ENCODE results near the gene HOOK2.

The HOOK2 gene

DNA sequence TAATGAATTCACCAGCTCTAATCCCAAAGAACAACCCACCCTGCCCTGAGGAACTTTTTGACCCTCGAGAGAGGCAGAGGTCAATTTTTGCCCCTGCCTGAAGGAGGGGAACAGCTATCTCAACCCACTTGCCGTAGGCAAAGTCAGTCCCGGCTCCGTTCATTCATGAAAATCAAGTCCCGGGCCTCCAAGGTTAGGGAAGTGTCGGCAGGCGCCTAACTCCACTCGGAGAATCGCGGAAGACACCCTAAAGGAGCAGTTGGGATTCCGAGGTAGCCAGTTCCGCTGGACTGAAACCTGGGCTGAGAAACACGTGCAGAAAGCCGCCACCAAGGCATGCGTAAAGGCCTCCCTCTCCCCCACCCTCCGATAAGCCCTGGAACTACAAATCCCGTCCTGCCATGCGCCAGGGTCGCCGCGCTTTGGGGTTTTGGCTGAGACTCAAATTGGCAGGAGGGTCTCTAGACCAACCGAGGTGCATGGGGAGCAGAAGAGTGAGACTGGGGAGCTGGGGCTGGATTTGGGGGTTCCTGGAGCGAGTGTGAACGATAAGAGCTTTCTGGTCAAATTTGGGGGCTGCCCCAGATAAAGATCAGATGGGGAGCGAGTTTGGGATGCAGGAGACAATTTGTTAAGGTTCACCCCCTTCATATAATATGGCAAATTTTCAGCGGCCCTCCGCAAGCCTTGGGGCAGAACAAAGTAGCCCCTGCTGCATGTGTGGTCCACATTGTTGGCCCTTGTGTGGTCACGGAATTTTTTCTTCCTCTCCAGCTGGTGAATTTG, 51.5 kb downstream of the HOOK2 start, which contains the start of gene TNPO2:
Gene TNPO2, minus strand, starts transcription at position 292 of the 786 bp plus-strand sequence. CDS start 2,955 bp downstream, outside the sequence.
- Histone ChIP-seq H3K4me3 (replicated peaks; ENCODE audit: low read depth, low read length) (peak within 1 kb of the TSS; percentile 90), H3K36me3 (ENCODE audit: control insufficient read depth, insufficient read depth, low read length) (peaks cover 6% of the 10 kb centered on the region), H3K27me3 (replicated peaks; ENCODE audit: control insufficient read depth, insufficient read depth, low read length) (no peaks in the 10 kb centered on the region)
- TF ChIP-seq, protein P1, sequence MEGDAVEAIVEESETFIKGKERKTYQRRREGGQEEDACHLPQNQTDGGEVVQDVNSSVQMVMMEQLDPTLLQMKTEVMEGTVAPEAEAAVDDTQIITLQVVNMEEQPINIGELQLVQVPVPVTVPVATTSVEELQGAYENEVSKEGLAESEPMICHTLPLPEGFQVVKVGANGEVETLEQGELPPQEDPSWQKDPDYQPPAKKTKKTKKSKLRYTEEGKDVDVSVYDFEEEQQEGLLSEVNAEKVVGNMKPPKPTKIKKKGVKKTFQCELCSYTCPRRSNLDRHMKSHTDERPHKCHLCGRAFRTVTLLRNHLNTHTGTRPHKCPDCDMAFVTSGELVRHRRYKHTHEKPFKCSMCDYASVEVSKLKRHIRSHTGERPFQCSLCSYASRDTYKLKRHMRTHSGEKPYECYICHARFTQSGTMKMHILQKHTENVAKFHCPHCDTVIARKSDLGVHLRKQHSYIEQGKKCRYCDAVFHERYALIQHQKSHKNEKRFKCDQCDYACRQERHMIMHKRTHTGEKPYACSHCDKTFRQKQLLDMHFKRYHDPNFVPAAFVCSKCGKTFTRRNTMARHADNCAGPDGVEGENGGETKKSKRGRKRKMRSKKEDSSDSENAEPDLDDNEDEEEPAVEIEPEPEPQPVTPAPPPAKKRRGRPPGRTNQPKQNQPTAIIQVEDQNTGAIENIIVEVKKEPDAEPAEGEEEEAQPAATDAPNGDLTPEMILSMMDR (IDR thresholded peaks at IDR 0.05; ENCODE audit: insufficient read depth, low read length, poor library complexity, severe bottlenecking), result no peak
- DNase-seq (ENCODE audit: extremely low read depth, insufficient read length), result peak; percentile 74

DNA sequence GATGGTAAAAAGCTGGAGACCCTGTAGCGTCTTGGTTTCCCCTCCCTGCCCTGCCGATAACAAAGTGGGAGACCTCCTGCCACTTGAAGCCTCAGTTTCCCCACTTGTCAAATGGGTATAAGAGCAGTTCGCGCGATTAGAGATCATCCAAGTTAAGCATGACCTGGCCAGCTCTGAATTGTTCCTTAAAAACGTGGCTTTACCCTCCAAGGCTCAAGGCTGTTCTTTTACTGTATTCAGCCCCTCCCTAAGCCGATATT, 52.0 kb downstream of the HOOK2 start:
- Histone ChIP-seq H3K27me3 (replicated peaks; ENCODE audit: control insufficient read depth, insufficient read depth, low read length) (no peaks in the 10 kb centered on the region), H3K36me3 (ENCODE audit: control insufficient read depth, insufficient read depth, low read length) (peaks cover 6% of the 10 kb centered on the region), H3K4me3 (replicated peaks; ENCODE audit: low read depth, low read length) (peak overlapping the region; percentile 90)
- no peak for DNase-seq (ENCODE audit: extremely low read depth, insufficient read length)
- TF ChIP-seq, protein P1 (IDR thresholded peaks at IDR 0.05; ENCODE audit: insufficient read depth, low read length, poor library complexity, severe bottlenecking), result no peak

DNA sequence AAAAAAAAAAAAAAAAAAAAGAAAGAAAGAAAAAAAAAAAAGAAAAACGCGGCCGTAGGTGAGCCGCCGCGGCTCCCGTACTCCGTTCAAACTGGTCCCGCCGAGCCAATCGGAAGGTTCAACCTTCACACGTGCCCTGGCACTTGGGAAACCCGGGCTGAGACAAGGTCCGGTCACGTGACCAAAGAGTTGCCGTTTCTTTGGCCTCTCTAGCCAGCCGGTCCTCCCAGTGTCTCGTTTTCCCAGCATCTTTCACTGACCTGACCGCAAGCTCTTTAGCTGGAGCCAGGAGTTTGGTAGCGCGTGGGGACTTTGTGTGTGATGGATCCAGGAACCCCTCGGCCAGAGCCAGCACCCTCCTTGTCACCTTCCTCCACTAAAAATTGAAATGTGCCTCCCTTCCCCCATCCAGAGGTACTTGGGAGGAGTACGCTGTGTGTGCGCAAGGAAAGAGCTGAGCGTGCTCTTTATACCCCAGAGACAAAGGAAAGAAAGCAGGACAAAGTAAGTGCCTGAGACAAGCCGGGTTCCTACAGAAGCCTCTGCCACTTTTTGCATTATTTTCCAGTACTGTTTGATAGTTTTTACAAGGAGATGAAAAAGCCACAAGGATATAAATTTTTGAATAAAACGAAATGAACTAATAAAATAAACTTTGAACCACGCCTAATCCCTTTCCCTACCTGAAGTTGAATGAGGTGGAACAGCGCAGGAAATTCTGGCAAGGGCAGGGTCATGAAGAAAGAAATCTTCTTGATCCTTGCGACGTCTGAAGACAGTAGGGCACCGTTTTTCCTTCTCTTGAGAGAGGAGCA, 52.6 kb downstream of the HOOK2 start:
- TF ChIP-seq, protein P1 (IDR thresholded peaks at IDR 0.05; ENCODE audit: insufficient read depth, low read length, poor library complexity, severe bottlenecking), result no peak
- Histone ChIP-seq H3K36me3 (ENCODE audit: control insufficient read depth, insufficient read depth, low read length) (peaks cover 4% of the 10 kb centered on the region), H3K4me3 (replicated peaks; ENCODE audit: low read depth, low read length) (peak overlapping the region; percentile 90), H3K27me3 (replicated peaks; ENCODE audit: control insufficient read depth, insufficient read depth, low read length) (no peaks in the 10 kb centered on the region)
- DNase-seq (ENCODE audit: extremely low read depth, insufficient read length), result peak; percentile 89

DNA sequence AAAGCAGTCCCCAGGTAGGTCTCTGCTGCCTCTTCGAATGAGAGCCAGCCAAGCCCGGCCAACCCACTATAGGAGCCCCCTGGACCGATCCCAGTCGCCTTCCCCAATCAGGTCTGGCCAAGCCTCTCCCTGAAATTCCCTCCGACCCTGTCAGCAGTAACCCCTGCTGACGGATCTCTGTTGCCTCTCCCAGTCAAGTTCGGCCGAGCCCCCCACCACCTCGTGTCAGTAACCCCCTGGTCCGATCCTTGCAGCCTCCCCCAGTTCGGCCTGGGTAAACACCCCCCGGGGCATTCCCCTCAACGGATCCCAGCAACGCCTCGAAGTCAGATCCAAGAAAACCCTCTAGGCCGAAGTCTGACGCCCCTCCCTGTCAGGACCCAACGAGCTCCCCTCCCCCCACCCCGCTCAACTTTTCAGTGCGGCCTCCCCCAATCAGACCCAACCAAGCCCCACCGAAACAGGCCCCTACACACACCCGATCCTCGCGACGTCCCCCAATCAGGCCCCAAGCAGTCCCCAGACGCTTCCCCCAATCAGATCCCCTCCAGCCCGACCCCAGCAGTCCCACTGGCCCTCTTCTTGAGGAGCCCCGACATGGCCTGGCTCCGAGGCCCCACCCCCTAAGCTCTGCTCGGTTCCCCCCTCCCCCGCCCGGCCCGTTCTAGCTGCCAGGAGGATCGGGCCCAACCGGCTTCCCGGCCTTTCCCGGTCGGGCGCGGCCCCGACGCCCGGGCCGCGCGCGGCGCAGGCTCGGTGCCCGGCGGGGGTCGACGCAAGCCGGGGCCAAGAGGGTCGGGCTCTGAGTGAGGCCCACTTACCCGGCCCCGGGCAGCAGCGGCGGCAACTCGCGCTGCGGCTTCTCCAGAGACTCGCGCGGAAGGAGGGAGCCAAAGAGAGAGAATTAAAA, 53.4 kb downstream of the HOOK2 start:
- DNase-seq (ENCODE audit: extremely low read depth, insufficient read length), result peak; percentile 74
- H3K27me3 ChIP-seq (replicated peaks; ENCODE audit: control insufficient read depth, insufficient read depth, low read length), result no peaks in the 10 kb centered on the region
- H3K4me3 ChIP-seq (replicated peaks; ENCODE audit: low read depth, low read length), result peak overlapping the region; percentile 90
- H3K36me3 ChIP-seq (ENCODE audit: control insufficient read depth, insufficient read depth, low read length), result peaks cover 2% of the 10 kb centered on the region
- TF ChIP-seq, protein P1 (IDR thresholded peaks at IDR 0.05; ENCODE audit: insufficient read depth, low read length, poor library complexity, severe bottlenecking), result no peak

DNA sequence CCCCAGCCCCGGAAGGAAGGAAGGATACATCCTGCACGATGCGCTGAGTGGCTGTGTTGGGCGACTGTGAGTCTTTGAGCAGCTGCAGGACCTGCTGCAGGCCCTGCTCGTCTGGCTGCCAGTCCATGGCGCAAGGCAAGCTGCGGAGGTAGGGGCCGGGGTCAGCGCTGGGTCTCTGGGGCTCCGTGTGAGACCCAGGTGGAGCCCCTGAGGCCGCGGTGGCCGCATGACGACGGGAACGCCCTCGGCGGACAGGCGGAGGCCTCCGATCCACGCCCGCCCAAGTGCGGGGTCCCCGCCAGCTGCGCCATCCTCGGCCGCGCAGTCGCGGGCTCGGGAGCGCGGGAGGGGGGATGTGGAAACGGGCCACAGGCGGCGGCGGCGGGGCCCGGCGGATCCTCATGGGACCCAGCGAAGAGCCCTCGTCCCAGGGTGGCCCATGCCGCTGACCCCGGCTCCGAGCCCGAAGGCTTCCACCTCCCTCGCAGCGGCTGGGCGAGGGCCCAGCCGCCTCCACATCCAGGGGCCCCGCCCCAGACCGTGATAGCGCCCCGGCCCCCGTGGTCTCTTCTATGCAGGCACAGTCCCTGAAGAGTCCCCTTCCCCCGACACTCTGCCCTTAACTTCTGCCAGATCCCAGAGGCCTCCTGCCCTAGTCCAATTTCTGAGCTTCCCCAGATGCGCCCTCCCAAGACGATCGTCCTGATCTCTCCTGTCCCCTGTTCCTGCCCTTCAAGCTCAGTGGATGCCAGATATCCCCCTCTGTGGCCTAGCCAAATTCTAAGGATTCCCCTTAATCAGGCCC, 54.3 kb downstream of the HOOK2 start:
- peaks cover 5% of the 10 kb centered on the region for H3K36me3 ChIP-seq (ENCODE audit: control insufficient read depth, insufficient read depth, low read length)

More for the DNA sequence above, 54.3 kb downstream of the HOOK2 start:
- peak overlapping the region; percentile 90 for H3K4me3 ChIP-seq (replicated peaks; ENCODE audit: low read depth, low read length)
- TF ChIP-seq, protein P1 (IDR thresholded peaks at IDR 0.05; ENCODE audit: insufficient read depth, low read length, poor library complexity, severe bottlenecking), result no peak
- DNase-seq (ENCODE audit: extremely low read depth, insufficient read length), result no peak
- no peaks in the 10 kb centered on the region for H3K27me3 ChIP-seq (replicated peaks; ENCODE audit: control insufficient read depth, insufficient read depth, low read length)
